Fibroblast of lung (primary cell): ENCODE results near the gene LMAN1. TPM values are rescaled to one million over a fixed set of nuclear protein-coding genes. Genes with fewer than 3 reads are reported as not detected.

ENCODE experiments used
- DNase-seq, 2 donors: peaks; one replicate each; pipeline versions ENCODE4 v3.0.0 to v3.0.0-alpha.2; 2010; ENCODE audit warnings: low read depth in 2 of 2
- H2AFZ ChIP-seq: 2 replicates; pipeline ENCODE4 v1.5.1; 2012; ENCODE audit warnings: low read length, control low read depth, inconsistent platforms
- H3K27ac ChIP-seq: 2 replicates; pipeline ENCODE4 v1.5.1; 2011; ENCODE audit warnings: low read length, control low read depth; ENCODE audit not compliant: insufficient read depth
- H3K27me3 ChIP-seq: 2 replicates; pipeline ENCODE4 v1.5.1; 2011; ENCODE audit warnings: mild to moderate bottlenecking, low read length; ENCODE audit not compliant: control insufficient read depth, insufficient read depth
- H3K36me3 ChIP-seq: 2 replicates; pipeline ENCODE4 v1.5.1; 2011; ENCODE audit warnings: low read length; ENCODE audit not compliant: control insufficient read depth, insufficient read depth
- H3K4me1 ChIP-seq: 2 replicates; pipeline ENCODE4 v1.5.1; 2011; ENCODE audit warnings: low read length; ENCODE audit not compliant: control insufficient read depth, insufficient read depth; ENCODE audit errors: extremely low read depth
- H3K4me2 ChIP-seq: 2 replicates; pipeline ENCODE4 v1.5.1; 2011; ENCODE audit warnings: low read length, control low read depth; ENCODE audit not compliant: insufficient read depth; ENCODE audit errors: extremely low read depth
- H3K4me3 ChIP-seq, 4 experiments: fragments of 200-600 bp in 1 of 4; sonication (generic) in 1 of 4; replicated peaks in 1 of 4; 2 replicates each; pipeline ENCODE4 v1.5.1; 2011 to 2016; ENCODE audit warnings: low read length in 4 of 4, low read depth in 3 of 4, mild to moderate bottlenecking in 3 of 4, control low read depth in 2 of 4, inconsistent platforms in 1 of 4, mixed read lengths in 1 of 4; ENCODE audit not compliant: insufficient read depth in 1 of 4; ENCODE audit errors: control extremely low read depth in 1 of 4
- H3K79me2 ChIP-seq: 2 replicates; pipeline ENCODE4 v1.5.1; 2012; ENCODE audit warnings: mild to moderate bottlenecking, low read length, inconsistent platforms; ENCODE audit not compliant: control insufficient read depth, insufficient read depth
- H3K9ac ChIP-seq: 2 replicates; pipeline ENCODE4 v1.5.1; 2011; ENCODE audit warnings: mild to moderate bottlenecking, low read length, control low read depth; ENCODE audit not compliant: insufficient read depth
- H3K9me3 ChIP-seq: 2 replicates; pipeline ENCODE4 v1.5.1; 2012; ENCODE audit warnings: low read depth, low read length; ENCODE audit not compliant: control insufficient read depth, insufficient read depth
- H4K20me1 ChIP-seq: 2 replicates; pipeline ENCODE4 v1.5.1; 2011; ENCODE audit warnings: low read length; ENCODE audit not compliant: control insufficient read depth, insufficient read depth; ENCODE audit errors: extremely low read depth
- CTCF ChIP-seq, 2 donors: IDR thresholded peaks in 1 of 2; conservative IDR thresholded peaks in 1 of 2; 1 replicate in 1 of 2; 2 replicates in 1 of 2; pipeline ENCODE4 v1.5.1; 2011 to 2012; ENCODE audit warnings: low read length in 2 of 2, control low read depth in 1 of 2, inconsistent platforms in 1 of 2, low read depth in 1 of 2, mild to moderate bottlenecking in 1 of 2
- EZH2 ChIP-seq: IDR thresholded peaks from 2 replicates; pipeline ENCODE4 v1.5.1; 2012; ENCODE audit warnings: low read length, control low read depth, mild to moderate bottlenecking; ENCODE audit errors: missing control alignments
- polyA plus RNA-seq, 2 donors: library from polyadenylated mRNA; depleted of rRNA in 1 of 2; stranded (reverse) in 1 of 2; unstranded in 1 of 2; fragments of >200 nt; gene quantifications; 2 replicates each; pipeline ENCODE4 v1.2.1, GENCODE V29; 2011 to 2012; ENCODE audit warnings: missing spikeins in 1 of 2
- total RNA-seq: library from RNA; depleted of rRNA; stranded (reverse); fragments of >200 nt; gene quantifications from 2 replicates; pipeline ENCODE4 v1.2.1, GENCODE V29; 2014

LMAN1 gene
- total and polyA plus RNA-seq, 2 donors (not counting 1 experiment from before 2014, with no cell fraction given) = 130 to 170 TPM

GRCh38 chr18:59358414-59358711, 702 bp downstream of the LMAN1 start:
- Histone ChIP-seq H3K4me2 (peak overlapping the region; percentile 87), H3K27me3 (no peaks in the 10 kb centered on the region), H3K36me3 (peaks cover 7% of the 10 kb centered on the region), H3K4me1 (peaks cover 5% of the 10 kb centered on the region), H3K79me2 (peaks cover 37% of the 10 kb centered on the region), H4K20me1 (peaks cover 3% of the 10 kb centered on the region), H3K27ac (peak overlapping the region; percentile 97), H3K4me3 (peak overlapping the region; percentile 74 to 98 (median 95)), H2AFZ (no peak overlapping the region), H3K9me3 (no peaks in the 10 kb centered on the region), H3K9ac (peak overlapping the region; percentile 99)
- DNase-seq = peak; percentile 53 to 86
- TF ChIP-seq EZH2 (no peak), CTCF (conservative IDR thresholded peaks at IDR 0.05 in 1 of 2, IDR thresholded peaks at IDR 0.05 in 1 of 2; ENCODE audit: low read depth in 1 of 2, low read length in 2 of 2) (no peak)

- H3K9me3 ChIP-seq = no peaks in the 10 kb centered on the region
- H3K79me2 ChIP-seq = peaks cover 37% of the 10 kb centered on the region
- H3K36me3 ChIP-seq = peaks cover 7% of the 10 kb centered on the region
- DNase-seq = peak; percentile 65 to 92
- H3K4me1 ChIP-seq = peaks cover 5% of the 10 kb centered on the region
- TF ChIP-seq EZH2 (no peak), CTCF (conservative IDR thresholded peaks at IDR 0.05 in 1 of 2, IDR thresholded peaks at IDR 0.05 in 1 of 2; ENCODE audit: low read depth in 1 of 2, low read length in 2 of 2) (no peak)
- peak overlapping the region; percentile 99 for H3K9ac ChIP-seq
- peak overlapping the region; percentile 74 to 98 (median 95) for H3K4me3 ChIP-seq
- H3K27ac ChIP-seq = peak overlapping the region; percentile 97
- peaks cover 3% of the 10 kb centered on the region for H4K20me1 ChIP-seq
- H3K27me3 ChIP-seq = no peaks in the 10 kb centered on the region
- H2AFZ ChIP-seq = no peak overlapping the region
- peak overlapping the region; percentile 87 for H3K4me2 ChIP-seq
Observed at GRCh38 chr18:59357928-59358327, 1.1 kb downstream of the LMAN1 start.

- Histone ChIP-seq H3K36me3 (peaks cover 10% of the 10 kb centered on the region), H3K79me2 (peaks cover 37% of the 10 kb centered on the region), H3K27ac (no peak overlapping the region), H3K9me3 (no peaks in the 10 kb centered on the region), H3K4me3 (no peak overlapping the region), H3K9ac (no peak overlapping the region), H4K20me1 (peaks cover 3% of the 10 kb centered on the region), H3K4me2 (no peak overlapping the region), H2AFZ (no peak overlapping the region), H3K27me3 (no peaks in the 10 kb centered on the region), H3K4me1 (peaks cover 5% of the 10 kb centered on the region)
- TF ChIP-seq EZH2 (no peak), CTCF (conservative IDR thresholded peaks at IDR 0.05 in 1 of 2, IDR thresholded peaks at IDR 0.05 in 1 of 2; ENCODE audit: low read depth in 1 of 2, low read length in 2 of 2) (no peak)
- DNase-seq = peak in 1 of 2 donors; percentile 17
Observed at GRCh38 chr18:59354731-59355130, 4.3 kb downstream of the LMAN1 start.
